GM23338 (cell line): ENCODE measurements around the gene REEP1.

Experiments used
- CREB1 ChIP-seq: fragments of 250-450 bp; sonication (Bioruptor Pico); IDR thresholded peaks from 2 replicates; pipeline ENCODE4 v1.5.0; 2020; ENCODE audit warnings: low read depth, mild to moderate bottlenecking, moderate library complexity
- CTCF ChIP-seq, 2 experiments: fragments of 200-600 bp in 1 of 2; sonication (generic) in 1 of 2; conservative IDR thresholded peaks; 2 replicates each; pipeline versions ENCODE4 v1.5.1 to v1.6.1; 2016 to 2017; ENCODE audit warnings: antibody characterized with exemption in 2 of 2, low read depth in 2 of 2, mild to moderate bottlenecking in 2 of 2, moderate library complexity in 1 of 2
- EZH2 ChIP-seq: fragments of 200-600 bp; sonication (generic); IDR thresholded peaks from one replicate; pipeline ENCODE4 v1.8.0; 2017; ENCODE audit warnings: antibody characterized with exemption, mild to moderate bottlenecking, low read depth; ENCODE audit not compliant: unreplicated experiment
- EZH2phosphoT487 ChIP-seq: fragments of 200-600 bp; sonication (generic); IDR thresholded peaks from one replicate; pipeline ENCODE4 v1.8.1; 2018; ENCODE audit warnings: antibody characterized with exemption; ENCODE audit not compliant: unreplicated experiment
- JUNB ChIP-seq: IDR thresholded peaks from one replicate; pipeline ENCODE4 v1.6.1; 2016; ENCODE audit warnings: antibody characterized with exemption; ENCODE audit not compliant: unreplicated experiment
- POLR2AphosphoS5 ChIP-seq: IDR thresholded peaks from 2 replicates; pipeline ENCODE4 v1.6.1; 2016; ENCODE audit warnings: antibody characterized with exemption, low read depth

GRCh38 chr2:86249176-86249575 lies 88.2 kb downstream of the REEP1 start:
- TF ChIP-seq CTCF (conservative IDR thresholded peaks at IDR 0.05; ENCODE audit: low read depth in 2 of 2): no peak
- TF ChIP-seq EZH2: no peak
- TF ChIP-seq CREB1 (CRISPR knock-in tag): no peak
- TF ChIP-seq POLR2AphosphoS5: no peak
- TF ChIP-seq JUNB: no peak
- TF ChIP-seq EZH2phosphoT487: no peak
